ENCODE results near the gene RIMBP2. TPM values are rescaled to one million over a fixed set of nuclear protein-coding genes. Genes with fewer than 3 reads are reported as not detected.

RIMBP2 gene
- total and polyA plus RNA-seq, 2 experiments from 2014 or later, result 0.31 to 0.37 TPM

GRCh38 chr12:130571089-130571488 is 145.0 kb downstream of the RIMBP2 start:
- H3K4me1 Mint-ChIP-seq, result no peaks in the 10 kb centered on the region
- no peak overlapping the region for H3K4me2 ChIP-seq
- H3K27me3 Mint-ChIP-seq (ENCODE audit: insufficient read depth, low read depth, poor library complexity), result peaks cover 5% of the 10 kb centered on the region
- no peaks in the 10 kb centered on the region for H4K20me1 ChIP-seq (replicated peaks; ENCODE audit: insufficient read depth)
- DNase-seq (ENCODE audit: low spot score) (no peak), ATAC-seq (no peak)
- H3K4me3 Mint-ChIP-seq, result no peak overlapping the region
- H3K36me3 ChIP-seq (ENCODE audit: insufficient read depth), result no peaks in the 10 kb centered on the region
- H3K79me2 ChIP-seq (replicated peaks; ENCODE audit: insufficient read depth), result no peaks in the 10 kb centered on the region
- H3K4me1 ChIP-seq (ENCODE audit: insufficient read depth), result no peaks in the 10 kb centered on the region
- no peaks in the 10 kb centered on the region for H3K27me3 ChIP-seq (ENCODE audit: insufficient read depth)
- H3K27ac ChIP-seq (ENCODE audit: low read depth), result no peak overlapping the region
- no peak overlapping the region for H2AFZ ChIP-seq
- no peak overlapping the region for H3K27ac Mint-ChIP-seq
- H3K4me3 ChIP-seq, result no peak overlapping the region
- TF ChIP-seq ETS1 (IDR thresholded peaks at IDR 0.05), result no peak
- H3K9me3 Mint-ChIP-seq, result peaks cover 85% of the 10 kb centered on the region
- H3F3A ChIP-seq (replicated peaks; ENCODE audit: low read depth), result no peaks in the 10 kb centered on the region
- no peaks in the 10 kb centered on the region for H3K9me2 ChIP-seq (ENCODE audit: insufficient read depth)
- peaks cover 38% of the 10 kb centered on the region for H3K36me3 Mint-ChIP-seq (ENCODE audit: low read depth)

- ATAC-seq, result no peak
- H2AFZ ChIP-seq, result no peak overlapping the region
- H3K4me1 Mint-ChIP-seq, result no peaks in the 10 kb centered on the region
- H3K9me3 Mint-ChIP-seq, result peaks cover 87% of the 10 kb centered on the region
- H3K27me3 Mint-ChIP-seq (ENCODE audit: insufficient read depth, low read depth, poor library complexity), result peaks cover 5% of the 10 kb centered on the region
- no peaks in the 10 kb centered on the region for H3F3A ChIP-seq (replicated peaks; ENCODE audit: low read depth)
- no peak overlapping the region for H3K4me3 ChIP-seq
- no peaks in the 10 kb centered on the region for H3K9me2 ChIP-seq (ENCODE audit: insufficient read depth)
- no peaks in the 10 kb centered on the region for H3K27me3 ChIP-seq (ENCODE audit: insufficient read depth)
- H3K36me3 Mint-ChIP-seq (ENCODE audit: low read depth), result peaks cover 39% of the 10 kb centered on the region
- no peak for DNase-seq (ENCODE audit: low spot score)
- no peak overlapping the region for H3K4me2 ChIP-seq
- H3K4me1 ChIP-seq (ENCODE audit: insufficient read depth), result no peaks in the 10 kb centered on the region
- H3K79me2 ChIP-seq (replicated peaks; ENCODE audit: insufficient read depth), result no peaks in the 10 kb centered on the region
- H3K27ac ChIP-seq (ENCODE audit: low read depth), result no peak overlapping the region
- H3K4me3 Mint-ChIP-seq, result no peak overlapping the region
- H3K27ac Mint-ChIP-seq, result no peak overlapping the region
- H4K20me1 ChIP-seq (replicated peaks; ENCODE audit: insufficient read depth), result no peaks in the 10 kb centered on the region
- H3K36me3 ChIP-seq (ENCODE audit: insufficient read depth), result no peaks in the 10 kb centered on the region
- TF ChIP-seq REST (IDR thresholded peaks at IDR 0.05; ENCODE audit: unreplicated experiment) (no peak), ETS1 (IDR thresholded peaks at IDR 0.05) (no peak), STAT1 (IDR thresholded peaks at IDR 0.05; ENCODE audit: unreplicated experiment) (no peak), CTCF (conservative IDR thresholded peaks at IDR 0.05; ENCODE audit: low read depth in 2 of 2) (no peak), CREB1 (CRISPR knock-in tag; IDR thresholded peaks at IDR 0.05; ENCODE audit: low read depth) (no peak), EZH2 (IDR thresholded peaks at IDR 0.05; ENCODE audit: low read depth, unreplicated experiment) (no peak), ZNF462 (CRISPR knock-in tag; IDR thresholded peaks at IDR 0.05) (no peak), POLR2AphosphoS5 (IDR thresholded peaks at IDR 0.05; ENCODE audit: low read depth) (no peak)
Measured at GRCh38 chr12:130569521-130569920, 146.6 kb downstream of the RIMBP2 start.
